Midbrain (tissue), 1 donor: Measurements from ENCODE around the gene HSF4.
"Not testable (repeated sequence)": the region's sequence is repeated elsewhere in the genome, so short reads cannot be mapped to it uniquely, and the experiment has no call there.

Experiments used
- DNase-seq: peaks from one replicate; lab custom pipeline; 2025; lab: John Stamatoyannopoulos, UW

The HSF4 gene

GRCh38 chr16:67164599-67165061, at the start of gene HSF4:
Gene HSF4, plus strand, starts transcription at chr16:67164745. Its CDS starts 67 bp downstream, at chr16:67164812.
- DNase-seq: peak; percentile 52

- no peak for DNase-seq
Measured at GRCh38 chr16:67114793-67115192, 49.8 kb upstream of the HSF4 start.

GRCh38 chr16:67115639-67116038, 48.9 kb upstream of the HSF4 start:
- no peak for DNase-seq

- DNase-seq: peak; percentile 55
Measured at GRCh38 chr16:67116388-67117311, 47.9 kb upstream of the HSF4 start.

GRCh38 chr16:67117716-67118115, 46.8 kb upstream of the HSF4 start:
- no peak for DNase-seq

- DNase-seq: no peak
Measured at GRCh38 chr16:67120025-67120424, 44.5 kb upstream of the HSF4 start.

GRCh38 chr16:67122799-67123198, 41.7 kb upstream of the HSF4 start:
- not testable (repeated sequence) for DNase-seq

GRCh38 chr16:67128417-67128816, 36.1 kb upstream of the HSF4 start:
- no peak for DNase-seq

- no peak for DNase-seq
Measured at GRCh38 chr16:67128887-67129286, 35.7 kb upstream of the HSF4 start.

- DNase-seq: peak; percentile 55
Measured at GRCh38 chr16:67129422-67129821, 35.1 kb upstream of the HSF4 start.

GRCh38 chr16:67137605-67138004, 26.9 kb upstream of the HSF4 start:
- no peak for DNase-seq

GRCh38 chr16:67141391-67141790, 23.2 kb upstream of the HSF4 start:
- no peak for DNase-seq

GRCh38 chr16:67142342-67142741, 22.2 kb upstream of the HSF4 start:
- no peak for DNase-seq

- no peak for DNase-seq
Measured at GRCh38 chr16:67144943-67145342, 19.6 kb upstream of the HSF4 start.

- DNase-seq: no peak
Measured at GRCh38 chr16:67145746-67146145, 18.8 kb upstream of the HSF4 start.

- DNase-seq: peak; percentile 10
Measured at GRCh38 chr16:67146523-67147357, 17.8 kb upstream of the HSF4 start.

- DNase-seq: peak; percentile 35
Measured at GRCh38 chr16:67147437-67148140, 17.0 kb upstream of the HSF4 start.

GRCh38 chr16:67148221-67148620, 16.3 kb upstream of the HSF4 start:
- no peak for DNase-seq

GRCh38 chr16:67148656-67149275, 15.8 kb upstream of the HSF4 start:
- no peak for DNase-seq

GRCh38 chr16:67149276-67150046, 15.1 kb upstream of the HSF4 start:
- no peak for DNase-seq
